ENCODE results near the gene LSM7.
A peak's percentile ranks its signal among the peaks of the same experiment; 100 is the strongest.

LSM7 gene

GRCh38 chr19:2329501-2329916, 1.1 kb upstream of the LSM7 start:
- Histone ChIP-seq H3K9me3 (ENCODE audit: low read length) (no peaks in the 10 kb centered on the region), H3K9me2 (ENCODE audit: low read depth, low read length) (no peaks in the 10 kb centered on the region), H3K4me2 (ENCODE audit: low read length) (peak overlapping the region; percentile 98), H3K4me1 (ENCODE audit: insufficient read depth, low read length, severe bottlenecking) (peaks cover 77% of the 10 kb centered on the region), H2AFZ (ENCODE audit: low read length) (no peak overlapping the region), H3K36me3 (ENCODE audit: insufficient read depth, low read length) (peaks cover 31% of the 10 kb centered on the region), H3K9ac (ENCODE audit: low read length) (peak overlapping the region; percentile 99), H3K27ac (ENCODE audit: low read depth, low read length, poor library complexity, severe bottlenecking) (peak overlapping the region; percentile 63), H3K79me2 (ENCODE audit: insufficient read depth, low read length) (peaks cover 15% of the 10 kb centered on the region), H3K4me3 (ENCODE audit: low read depth, low read length, poor library complexity, severe bottlenecking) (peak overlapping the region; percentile 98), H3K27me3 (ENCODE audit: insufficient read depth, low read length) (no peaks in the 10 kb centered on the region), H3F3A (ENCODE audit: insufficient read depth, low read length) (0 out of 2 replicates have a peak, but pooled peaks cover 8% of the 10 kb centered on the region), H4K20me1 (ENCODE audit: insufficient read depth, low read length) (no peaks in the 10 kb centered on the region)
- TF ChIP-seq EZH2 (IDR thresholded peaks at IDR 0.05; ENCODE audit: borderline replicate concordance, low read length) (no peak), CTCF (IDR thresholded peaks at IDR 0.05; ENCODE audit: low read length) (no peak)

GRCh38 chr19:2329149-2329478, 728 bp upstream of the LSM7 start:
- Histone ChIP-seq H3K27me3 (ENCODE audit: insufficient read depth, low read length) (no peaks in the 10 kb centered on the region), H3K4me1 (ENCODE audit: insufficient read depth, low read length, severe bottlenecking) (peaks cover 81% of the 10 kb centered on the region), H3F3A (ENCODE audit: insufficient read depth, low read length) (0 out of 2 replicates have a peak, but pooled peaks cover 8% of the 10 kb centered on the region), H3K9me2 (ENCODE audit: low read depth, low read length) (no peaks in the 10 kb centered on the region), H3K9ac (ENCODE audit: low read length) (peak overlapping the region; percentile 99), H3K4me3 (ENCODE audit: low read depth, low read length, poor library complexity, severe bottlenecking) (peak overlapping the region; percentile 98), H3K27ac (ENCODE audit: low read depth, low read length, poor library complexity, severe bottlenecking) (peak overlapping the region; percentile 63), H3K36me3 (ENCODE audit: insufficient read depth, low read length) (peaks cover 28% of the 10 kb centered on the region), H3K79me2 (ENCODE audit: insufficient read depth, low read length) (peaks cover 15% of the 10 kb centered on the region), H3K9me3 (ENCODE audit: low read length) (no peaks in the 10 kb centered on the region), H2AFZ (ENCODE audit: low read length) (no peak overlapping the region), H3K4me2 (ENCODE audit: low read length) (peak overlapping the region; percentile 98), H4K20me1 (ENCODE audit: insufficient read depth, low read length) (no peaks in the 10 kb centered on the region)
- TF ChIP-seq EZH2 (IDR thresholded peaks at IDR 0.05; ENCODE audit: borderline replicate concordance, low read length): no peak
- no peak for TF ChIP-seq CTCF (IDR thresholded peaks at IDR 0.05; ENCODE audit: low read length)

GRCh38 chr19:2327773-2328400, 499 bp downstream of the LSM7 start:
- Histone ChIP-seq H3K27me3 (ENCODE audit: insufficient read depth, low read length) (no peaks in the 10 kb centered on the region), H3K4me2 (ENCODE audit: low read length) (peak overlapping the region; percentile 98), H4K20me1 (ENCODE audit: insufficient read depth, low read length) (no peaks in the 10 kb centered on the region), H3K9me2 (ENCODE audit: low read depth, low read length) (no peaks in the 10 kb centered on the region), H3K36me3 (ENCODE audit: insufficient read depth, low read length) (peaks cover 31% of the 10 kb centered on the region; the same call in 1 of the 2 replicates), H3K4me3 (ENCODE audit: low read depth, low read length, poor library complexity, severe bottlenecking) (peak overlapping the region; percentile 98), H3K9me3 (ENCODE audit: low read length) (no peaks in the 10 kb centered on the region), H2AFZ (ENCODE audit: low read length) (no peak overlapping the region), H3F3A (ENCODE audit: insufficient read depth, low read length) (0 out of 2 replicates have a peak, but pooled peaks cover 8% of the 10 kb centered on the region), H3K27ac (ENCODE audit: low read depth, low read length, poor library complexity, severe bottlenecking) (peak overlapping the region; percentile 81), H3K9ac (ENCODE audit: low read length) (peak overlapping the region; percentile 99), H3K4me1 (ENCODE audit: insufficient read depth, low read length, severe bottlenecking) (peaks cover 79% of the 10 kb centered on the region), H3K79me2 (ENCODE audit: insufficient read depth, low read length) (peaks cover 15% of the 10 kb centered on the region)
- TF ChIP-seq EZH2 (IDR thresholded peaks at IDR 0.05; ENCODE audit: borderline replicate concordance, low read length) (no peak), CTCF (IDR thresholded peaks at IDR 0.05; ENCODE audit: low read length) (no peak)

Measured in OCI-LY1 (cell line).